HEK293 (cell line): Measurements from ENCODE around the gene C19orf18.

Source experiments
- ATF2 ChIP-seq: fragments of 450-650 bp; formaldehyde crosslinking; IDR thresholded peaks from 2 replicates; pipeline ENCODE4 v1.5.1; 2016; ENCODE audit warnings: missing biosample characterization, missing genetic modification characterization, low read depth
- CTCF ChIP-seq: fragments of 450-650 bp; formaldehyde crosslinking; IDR thresholded peaks from 2 replicates; pipeline ENCODE4 v1.5.1; 2016; ENCODE audit warnings: missing biosample characterization, missing genetic modification characterization
- REST ChIP-seq: fragments of 450-650 bp; formaldehyde crosslinking; IDR thresholded peaks from 2 replicates; pipeline ENCODE4 v1.5.1; 2016; ENCODE audit warnings: missing biosample characterization, missing genetic modification characterization
- TRIM28 ChIP-seq: IDR thresholded peaks from 2 replicates; pipeline ENCODE4 v1.6.1; 2011; ENCODE audit warnings: low read length, control low read depth, borderline replicate concordance
- ZEB2 ChIP-seq: fragments of 450-650 bp; formaldehyde crosslinking; IDR thresholded peaks from 2 replicates; pipeline ENCODE4 v1.5.1; 2016; ENCODE audit warnings: missing biosample characterization, missing genetic modification characterization
- ZFHX2 ChIP-seq: fragments of 450-650 bp; formaldehyde crosslinking; conservative IDR thresholded peaks from 2 replicates; pipeline ENCODE4 v1.5.1; 2016; ENCODE audit warnings: missing biosample characterization, missing genetic modification characterization
- ZNF175 ChIP-seq: fragments of 450-650 bp; formaldehyde crosslinking; IDR thresholded peaks from 2 replicates; pipeline ENCODE4 v1.5.1; 2016; ENCODE audit warnings: missing biosample characterization, missing genetic modification characterization
- ZNF24 ChIP-seq: fragments of 450-650 bp; formaldehyde crosslinking; IDR thresholded peaks from 2 replicates; pipeline ENCODE4 v1.5.1; 2016; ENCODE audit warnings: missing biosample characterization, missing genetic modification characterization
- ZNF398 ChIP-seq: fragments of 450-650 bp; formaldehyde crosslinking; IDR thresholded peaks from 2 replicates; pipeline ENCODE4 v1.5.1; 2017; ENCODE audit warnings: missing biosample characterization, missing genetic modification characterization
- ZNF585B ChIP-seq: fragments of 450-650 bp; formaldehyde crosslinking; IDR thresholded peaks from 2 replicates; pipeline ENCODE4 v1.5.1; 2016; ENCODE audit warnings: missing biosample characterization, missing genetic modification characterization
- ZNF621 ChIP-seq: fragments of 450-650 bp; formaldehyde crosslinking; IDR thresholded peaks from 2 replicates; pipeline ENCODE4 v1.5.1; 2017; ENCODE audit warnings: missing biosample characterization, missing genetic modification characterization
- ZNF704 ChIP-seq: fragments of 450-650 bp; formaldehyde crosslinking; IDR thresholded peaks from 2 replicates; pipeline ENCODE4 v1.5.1; 2016; ENCODE audit warnings: missing biosample characterization, missing genetic modification characterization
- TF ChIP-seq, protein P1 (sequence below): fragments of 450-650 bp; formaldehyde crosslinking; IDR thresholded peaks from 2 replicates; pipeline ENCODE4 v1.5.1; 2016; ENCODE audit warnings: missing biosample characterization, missing genetic modification characterization

- TF ChIP-seq ZEB2 (tag by site-specific recombination) (no peak), CTCF (tag by site-specific recombination) (no peak), ZNF398 (tag by site-specific recombination) (no peak), ZNF175 (no peak), ZNF621 (tag by site-specific recombination) (no peak), ZNF24 (tag by site-specific recombination) (no peak), ZFHX2 (tag by site-specific recombination) (no peak), REST (tag by site-specific recombination) (no peak), ATF2 (no peak), ZNF585B (tag by site-specific recombination) (no peak), TRIM28 (no peak), ZNF704 (tag by site-specific recombination) (no peak)
- TF ChIP-seq, protein P1, sequence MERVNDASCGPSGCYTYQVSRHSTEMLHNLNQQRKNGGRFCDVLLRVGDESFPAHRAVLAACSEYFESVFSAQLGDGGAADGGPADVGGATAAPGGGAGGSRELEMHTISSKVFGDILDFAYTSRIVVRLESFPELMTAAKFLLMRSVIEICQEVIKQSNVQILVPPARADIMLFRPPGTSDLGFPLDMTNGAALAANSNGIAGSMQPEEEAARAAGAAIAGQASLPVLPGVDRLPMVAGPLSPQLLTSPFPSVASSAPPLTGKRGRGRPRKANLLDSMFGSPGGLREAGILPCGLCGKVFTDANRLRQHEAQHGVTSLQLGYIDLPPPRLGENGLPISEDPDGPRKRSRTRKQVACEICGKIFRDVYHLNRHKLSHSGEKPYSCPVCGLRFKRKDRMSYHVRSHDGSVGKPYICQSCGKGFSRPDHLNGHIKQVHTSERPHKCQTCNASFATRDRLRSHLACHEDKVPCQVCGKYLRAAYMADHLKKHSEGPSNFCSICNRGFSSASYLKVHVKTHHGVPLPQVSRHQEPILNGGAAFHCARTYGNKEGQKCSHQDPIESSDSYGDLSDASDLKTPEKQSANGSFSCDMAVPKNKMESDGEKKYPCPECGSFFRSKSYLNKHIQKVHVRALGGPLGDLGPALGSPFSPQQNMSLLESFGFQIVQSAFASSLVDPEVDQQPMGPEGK (tag by site-specific recombination): no peak
Observed at GRCh38 chr19:58009301-58009665, 34.9 kb upstream of the C19orf18 start.
